ENCODE results near the gene DMBX1.

The DMBX1 gene

DNA sequence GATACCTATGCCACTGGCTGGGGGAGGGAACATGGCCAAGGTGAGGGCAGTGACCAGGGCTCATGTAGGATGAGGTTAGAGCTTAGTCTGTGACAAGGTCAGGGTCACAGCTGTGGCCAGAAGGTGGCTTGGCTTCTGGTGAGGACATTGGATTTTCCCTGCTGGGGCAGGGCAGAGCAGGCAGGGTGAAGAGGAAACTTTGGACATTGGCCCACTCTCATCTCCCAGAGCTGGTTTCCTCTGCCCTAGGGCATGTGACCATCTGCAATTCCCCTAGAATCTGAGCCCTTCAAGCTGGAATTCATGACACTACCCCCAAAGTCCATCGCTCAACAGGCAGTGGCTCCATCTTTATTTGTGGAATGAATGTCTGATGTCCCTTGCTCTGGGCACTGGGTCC lies 5.3 kb downstream of the DMBX1 start:
- H3K4me3 ChIP-seq (ENCODE audit: low read depth, low read length): no peak overlapping the region
- TF ChIP-seq, protein P1, sequence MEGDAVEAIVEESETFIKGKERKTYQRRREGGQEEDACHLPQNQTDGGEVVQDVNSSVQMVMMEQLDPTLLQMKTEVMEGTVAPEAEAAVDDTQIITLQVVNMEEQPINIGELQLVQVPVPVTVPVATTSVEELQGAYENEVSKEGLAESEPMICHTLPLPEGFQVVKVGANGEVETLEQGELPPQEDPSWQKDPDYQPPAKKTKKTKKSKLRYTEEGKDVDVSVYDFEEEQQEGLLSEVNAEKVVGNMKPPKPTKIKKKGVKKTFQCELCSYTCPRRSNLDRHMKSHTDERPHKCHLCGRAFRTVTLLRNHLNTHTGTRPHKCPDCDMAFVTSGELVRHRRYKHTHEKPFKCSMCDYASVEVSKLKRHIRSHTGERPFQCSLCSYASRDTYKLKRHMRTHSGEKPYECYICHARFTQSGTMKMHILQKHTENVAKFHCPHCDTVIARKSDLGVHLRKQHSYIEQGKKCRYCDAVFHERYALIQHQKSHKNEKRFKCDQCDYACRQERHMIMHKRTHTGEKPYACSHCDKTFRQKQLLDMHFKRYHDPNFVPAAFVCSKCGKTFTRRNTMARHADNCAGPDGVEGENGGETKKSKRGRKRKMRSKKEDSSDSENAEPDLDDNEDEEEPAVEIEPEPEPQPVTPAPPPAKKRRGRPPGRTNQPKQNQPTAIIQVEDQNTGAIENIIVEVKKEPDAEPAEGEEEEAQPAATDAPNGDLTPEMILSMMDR (IDR thresholded peaks at IDR 0.05; ENCODE audit: control insufficient read depth, extremely low read depth, insufficient read depth): no peak
- DNase-seq (ENCODE audit: low read depth): no peak

DNA sequence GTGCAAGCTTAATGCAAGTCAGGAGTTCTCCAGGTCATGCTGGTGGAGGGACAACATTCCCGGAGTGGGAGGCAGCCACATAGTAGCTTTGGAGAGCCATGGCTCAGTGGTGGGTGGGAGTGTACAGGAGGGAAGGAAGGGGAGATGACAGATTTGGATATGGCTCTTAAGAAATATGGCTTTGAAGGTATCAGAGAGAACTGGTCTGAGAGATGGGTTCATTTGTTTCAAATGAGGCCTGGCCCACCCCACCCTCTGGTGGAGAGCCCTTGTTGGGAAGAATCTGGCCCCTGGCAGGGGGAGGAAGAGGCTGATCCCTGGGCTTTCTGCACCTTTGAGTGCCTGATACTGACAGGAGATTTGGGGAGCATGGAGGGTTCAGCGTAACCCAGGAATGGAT lies 6.1 kb downstream of the DMBX1 start:
- H3K4me3 ChIP-seq (ENCODE audit: low read depth, low read length): no peak overlapping the region
- TF ChIP-seq, protein P1 (IDR thresholded peaks at IDR 0.05; ENCODE audit: control insufficient read depth, extremely low read depth, insufficient read depth): no peak
- no peak for DNase-seq (ENCODE audit: low read depth)

DNA sequence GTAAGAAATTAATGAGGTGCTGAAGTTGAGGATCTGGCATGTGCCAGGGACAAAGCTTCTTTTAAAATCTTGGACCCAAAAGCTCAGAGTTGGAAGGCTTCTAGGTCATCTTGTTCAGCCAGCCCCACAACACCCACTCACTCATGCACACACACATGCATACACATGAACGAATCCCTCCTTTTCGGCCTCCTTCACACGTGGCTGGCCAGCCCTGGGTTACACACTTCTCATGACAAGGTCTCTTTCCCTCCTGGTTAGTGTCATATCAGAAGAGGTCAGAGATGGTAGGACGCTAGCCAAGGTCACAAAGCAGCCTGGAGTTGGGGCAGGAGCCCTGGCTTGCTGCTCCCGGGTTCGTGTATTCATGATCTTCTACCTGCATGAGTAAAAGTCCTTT lies 6.9 kb downstream of the DMBX1 start:
- H3K4me3 ChIP-seq (ENCODE audit: low read depth, low read length): no peak overlapping the region
- TF ChIP-seq, protein P1 (IDR thresholded peaks at IDR 0.05; ENCODE audit: control insufficient read depth, extremely low read depth, insufficient read depth): no peak
- DNase-seq (ENCODE audit: low read depth): no peak

DNA sequence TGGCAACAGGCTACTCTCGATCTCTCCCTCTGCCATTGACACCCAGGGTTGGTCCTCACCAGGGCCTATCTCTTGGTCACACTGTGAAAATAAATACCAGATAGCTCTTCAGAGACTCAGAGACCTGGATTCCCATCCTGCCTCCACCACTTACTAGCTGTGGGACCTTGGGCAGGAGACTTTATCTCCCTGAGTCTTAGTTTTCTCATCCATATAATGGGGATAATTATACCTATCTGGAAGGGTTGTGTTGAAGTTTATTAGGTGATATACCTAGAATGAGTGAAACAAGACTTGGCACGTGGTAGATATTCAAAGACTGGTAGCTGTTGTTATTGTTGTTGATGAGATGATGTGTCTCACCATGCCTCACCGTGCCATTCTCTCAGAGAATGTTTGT lies 7.4 kb downstream of the DMBX1 start:
- TF ChIP-seq, protein P1 (IDR thresholded peaks at IDR 0.05; ENCODE audit: control insufficient read depth, extremely low read depth, insufficient read depth): no peak
- no peak for DNase-seq (ENCODE audit: low read depth)
- no peak overlapping the region for H3K4me3 ChIP-seq (ENCODE audit: low read depth, low read length)

DNA sequence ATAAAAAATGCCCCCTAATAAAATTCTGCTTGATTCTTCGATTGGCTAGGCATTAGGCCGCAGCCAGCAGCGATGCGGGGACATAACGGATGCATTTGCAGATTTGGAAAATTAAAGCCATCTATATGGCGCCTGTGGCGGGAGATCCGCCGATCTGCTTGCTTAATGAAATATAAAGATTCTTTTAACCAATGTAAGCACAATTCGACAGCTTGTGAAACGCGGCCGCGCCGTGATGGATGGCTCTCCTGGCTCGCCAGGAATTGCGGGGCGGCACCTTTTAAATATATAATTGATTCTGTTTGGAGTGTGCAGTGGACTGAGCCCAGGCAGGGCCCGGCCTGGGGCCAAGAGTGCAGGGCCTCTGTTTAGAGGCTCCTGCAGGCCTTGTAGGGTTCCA lies 8.0 kb downstream of the DMBX1 start:
- TF ChIP-seq, protein P1 (IDR thresholded peaks at IDR 0.05; ENCODE audit: control insufficient read depth, extremely low read depth, insufficient read depth): no peak
- DNase-seq (ENCODE audit: low read depth): no peak
- no peak overlapping the region for H3K4me3 ChIP-seq (ENCODE audit: low read depth, low read length)

DNA sequence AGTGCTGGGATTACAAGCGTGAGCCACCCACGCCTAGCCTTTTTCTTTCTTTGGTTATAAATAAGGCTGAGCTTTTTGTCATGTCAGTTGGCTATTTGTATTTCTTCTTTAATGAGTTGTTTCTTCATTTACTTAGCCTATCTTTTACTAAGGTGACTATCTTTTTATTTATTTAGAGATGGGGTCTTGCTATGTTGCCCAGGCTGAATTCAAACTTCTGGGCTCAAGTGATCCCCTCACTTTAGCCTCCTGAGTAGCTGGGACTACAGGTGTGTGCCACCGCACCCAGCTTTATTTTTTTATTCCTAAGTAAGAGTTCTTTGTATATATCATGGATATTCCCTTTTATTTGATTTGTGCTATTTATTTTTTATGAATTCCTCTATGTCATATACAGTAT lies 11.9 kb downstream of the DMBX1 start:
- no peak for DNase-seq (ENCODE audit: low read depth)
- no peak overlapping the region for H3K4me3 ChIP-seq (ENCODE audit: low read depth, low read length)
- TF ChIP-seq, protein P1 (IDR thresholded peaks at IDR 0.05; ENCODE audit: control insufficient read depth, extremely low read depth, insufficient read depth): no peak

DNA sequence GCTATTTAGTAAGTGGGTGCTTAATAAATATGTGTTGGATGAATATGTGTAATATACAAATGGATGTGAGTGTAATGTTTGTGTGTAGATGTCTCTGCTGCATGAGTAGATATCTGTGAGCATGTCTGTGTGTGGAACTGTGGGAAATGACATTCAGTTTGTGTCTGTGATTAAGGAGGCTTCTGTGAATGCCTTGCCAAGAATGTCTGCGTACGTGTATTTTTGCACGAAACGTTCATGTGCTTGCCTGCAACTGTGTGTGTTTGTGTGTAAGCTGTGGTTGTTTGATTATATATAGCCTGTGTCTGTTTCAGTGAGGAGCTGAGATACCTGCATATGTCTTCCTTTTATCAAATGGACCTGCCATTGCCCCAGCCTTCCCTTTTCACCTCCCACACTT lies 13.8 kb downstream of the DMBX1 start:
- H3K4me3 ChIP-seq (ENCODE audit: low read depth, low read length): no peak overlapping the region
- DNase-seq (ENCODE audit: low read depth): no peak
- TF ChIP-seq, protein P1 (IDR thresholded peaks at IDR 0.05; ENCODE audit: control insufficient read depth, extremely low read depth, insufficient read depth): no peak

Data from LNCaP clone FGC (cell line).